Mucosa of rectum (tissue), 2 donors: Measurements from ENCODE around the gene ATG13.

ENCODE experiments used
- H3K27ac ChIP-seq, 2 donors: one replicate each; pipeline ENCODE4 v1.7.0; 2013; ENCODE audit warnings: inconsistent platforms in 2 of 2, low read depth in 2 of 2, low read length in 2 of 2
- H3K27me3 ChIP-seq, 2 donors: one replicate each; pipeline ENCODE4 v1.7.0; 2013; ENCODE audit warnings: low read length in 2 of 2; ENCODE audit not compliant: control insufficient read depth in 2 of 2, insufficient read depth in 2 of 2
- H3K36me3 ChIP-seq, 2 donors: one replicate each; pipeline ENCODE4 v1.7.0; 2013; ENCODE audit warnings: low read length in 2 of 2; ENCODE audit not compliant: control insufficient read depth in 2 of 2, insufficient read depth in 2 of 2
- H3K4me1 ChIP-seq, 2 donors: one replicate each; pipeline ENCODE4 v1.7.0; 2013; ENCODE audit warnings: low read length in 2 of 2, mild to moderate bottlenecking in 1 of 2; ENCODE audit not compliant: control insufficient read depth in 2 of 2, insufficient read depth in 2 of 2
- H3K4me3 ChIP-seq, 2 donors: one replicate each; pipeline ENCODE4 v1.7.0; 2013; ENCODE audit warnings: low read length in 2 of 2
- H3K9ac ChIP-seq, 2 donors: one replicate each; pipeline ENCODE4 v1.7.0; 2013; ENCODE audit warnings: low read length in 2 of 2, low read depth in 1 of 2, mild to moderate bottlenecking in 1 of 2
- H3K9me3 ChIP-seq, 2 donors: one replicate each; pipeline ENCODE4 v1.7.0; 2013; ENCODE audit warnings: low read length in 2 of 2; ENCODE audit not compliant: control insufficient read depth in 2 of 2
- donor health status: healthy.
- donor health status: Normal muscosa, but diverticular disease.

Gene ATG13

DNA sequence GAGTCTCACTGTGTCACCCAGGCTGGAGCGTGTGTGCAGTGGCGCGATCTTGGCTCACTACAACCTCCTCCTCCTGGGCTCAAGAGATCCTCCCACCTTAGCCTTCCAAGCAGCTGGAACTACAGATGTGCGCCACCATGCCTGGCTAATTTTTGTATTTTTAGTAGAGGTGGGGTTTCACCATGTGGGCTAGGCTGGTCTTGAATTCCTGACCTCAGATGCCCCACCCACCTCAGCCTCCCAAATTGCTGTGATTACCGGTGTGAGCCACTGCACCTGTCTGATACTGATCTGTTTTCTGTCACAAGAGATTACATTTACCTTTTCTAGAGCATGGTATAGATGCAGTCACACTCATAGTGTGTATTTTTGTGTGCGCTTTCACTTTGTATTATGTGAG is 11.6 kb downstream of the ATG13 start:
- H3K4me3 ChIP-seq: no peak overlapping the region
- peaks cover 26 to 34% of the 10 kb centered on the region in 2 donors for H3K36me3 ChIP-seq
- H3K27ac ChIP-seq: no peak overlapping the region
- no peaks in the 10 kb centered on the region for H3K4me1 ChIP-seq
- H3K27me3 ChIP-seq: no peaks in the 10 kb centered on the region
- no peak overlapping the region for H3K9ac ChIP-seq
- H3K9me3 ChIP-seq: no peaks in the 10 kb centered on the region

DNA sequence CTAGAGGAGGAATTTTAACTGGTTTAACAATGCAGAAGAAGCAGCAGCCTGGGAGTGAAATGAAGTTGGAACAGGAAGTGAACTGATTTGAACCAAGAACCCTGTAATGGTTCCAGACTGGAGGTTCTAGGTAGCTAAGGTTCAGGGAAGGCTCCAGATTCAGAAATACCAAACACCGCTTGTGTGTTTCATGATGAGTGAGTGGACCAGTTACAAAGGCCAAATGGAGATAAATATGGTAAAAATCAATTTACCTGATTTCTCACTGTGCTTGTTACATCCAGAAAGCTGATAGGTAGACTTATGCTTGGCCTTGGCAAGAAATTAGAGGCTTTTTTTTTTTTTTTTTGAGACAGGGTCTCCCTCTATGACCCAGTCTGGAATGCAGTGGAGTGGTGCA is 12.9 kb downstream of the ATG13 start:
- Histone ChIP-seq H3K9ac (no peak overlapping the region), H3K36me3 (peaks cover 26 to 27% of the 10 kb centered on the region in 2 donors), H3K27ac (no peak overlapping the region), H3K27me3 (no peaks in the 10 kb centered on the region), H3K4me3 (no peak overlapping the region), H3K4me1 (no peaks in the 10 kb centered on the region), H3K9me3 (no peaks in the 10 kb centered on the region)

DNA sequence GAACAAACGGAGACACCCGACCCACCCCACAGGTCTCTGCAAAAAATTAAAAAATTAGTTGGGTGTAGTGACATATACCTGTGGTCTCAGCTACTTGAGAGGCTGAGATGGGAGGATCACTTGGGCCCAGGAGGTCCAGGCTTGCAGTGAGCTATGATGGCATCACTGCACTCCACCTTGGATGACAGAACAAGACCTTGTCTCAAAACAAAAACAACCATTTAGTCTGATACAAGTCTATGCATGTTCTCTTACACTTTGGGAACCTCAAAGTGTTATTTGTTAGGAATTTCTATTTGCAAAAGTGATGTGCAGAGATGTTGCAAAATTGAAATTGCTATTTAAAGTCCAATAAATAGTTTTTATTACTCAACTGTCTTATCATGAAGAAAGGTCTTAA is 14.3 kb downstream of the ATG13 start:
- Histone ChIP-seq H3K9ac (no peak overlapping the region), H3K36me3 (peaks cover 20 to 26% of the 10 kb centered on the region in 2 donors), H3K27me3 (no peaks in the 10 kb centered on the region), H3K4me1 (no peaks in the 10 kb centered on the region), H3K9me3 (no peaks in the 10 kb centered on the region), H3K4me3 (no peak overlapping the region), H3K27ac (no peak overlapping the region)

DNA sequence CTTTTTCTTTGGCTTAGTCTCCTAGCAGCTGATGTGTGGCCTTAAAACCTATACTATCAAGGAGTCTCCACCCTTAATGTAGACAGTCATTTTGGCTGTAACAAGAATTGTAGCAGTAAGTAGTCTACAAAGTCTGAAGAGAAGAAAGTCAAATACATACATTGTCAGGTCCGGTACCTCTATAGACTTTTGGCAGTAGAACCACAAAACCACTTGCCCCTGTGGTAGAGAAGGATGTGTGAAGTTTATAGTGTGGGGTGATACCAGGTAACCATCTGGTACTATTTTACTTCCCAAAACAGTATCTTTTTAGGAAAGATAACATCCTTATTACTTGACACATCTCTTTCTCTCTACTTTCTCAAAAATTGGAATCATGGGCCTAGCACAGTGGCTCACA is 15.1 kb downstream of the ATG13 start:
- Histone ChIP-seq H3K27ac (no peak overlapping the region), H3K36me3 (peaks cover 20 to 24% of the 10 kb centered on the region in 2 donors)

DNA sequence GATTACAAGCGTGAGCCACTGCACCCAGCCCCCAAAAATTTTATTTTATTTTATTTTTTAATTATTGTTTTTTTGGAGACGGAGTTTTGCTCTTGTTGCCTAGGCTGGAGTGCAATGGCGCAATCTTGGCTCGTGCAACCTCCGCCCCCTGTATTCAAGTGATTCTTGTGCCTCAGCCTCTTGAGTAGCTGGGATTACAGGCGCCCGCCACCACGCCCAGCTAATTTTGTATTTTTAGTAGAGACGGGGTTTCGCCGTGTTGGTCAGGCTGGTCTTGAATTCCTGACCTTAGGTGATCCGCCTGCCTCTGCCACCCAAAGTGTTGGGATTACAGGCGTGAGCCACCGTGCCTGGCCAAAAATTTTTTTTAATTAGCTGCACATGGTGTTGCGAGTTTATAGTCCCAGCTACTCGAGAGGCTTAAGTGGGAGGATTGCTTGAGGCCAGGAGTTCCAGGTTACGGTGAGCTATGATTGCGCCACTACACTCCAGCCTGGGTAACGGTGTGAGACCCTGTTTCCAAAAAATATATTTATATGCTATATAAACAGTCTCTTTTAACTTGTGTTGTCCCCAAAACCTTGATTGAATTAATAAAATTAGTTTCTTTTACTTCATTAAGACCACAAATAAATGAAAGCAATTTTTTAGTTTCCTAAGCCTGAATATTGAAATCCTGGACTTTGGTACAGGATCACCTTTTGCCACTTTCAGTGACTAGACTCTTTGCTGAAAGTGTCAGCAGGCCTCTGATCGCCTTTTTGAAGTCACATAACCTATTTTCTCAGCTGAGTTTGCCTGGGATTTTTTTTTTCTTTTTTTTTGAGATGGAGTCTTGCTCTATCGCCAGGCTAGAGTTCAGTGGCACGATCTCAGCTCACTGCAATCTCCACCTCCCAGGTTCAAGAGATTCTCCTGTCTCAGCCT is 16.2 kb downstream of the ATG13 start:
- H3K36me3 ChIP-seq: peaks cover 20 to 25% of the 10 kb centered on the region in 2 donors
- no peaks in the 10 kb centered on the region for H3K9me3 ChIP-seq
- no peak overlapping the region for H3K27ac ChIP-seq
- H3K4me3 ChIP-seq: no peak overlapping the region
- H3K4me1 ChIP-seq: no peaks in the 10 kb centered on the region
- H3K27me3 ChIP-seq: no peaks in the 10 kb centered on the region
- H3K9ac ChIP-seq: no peak overlapping the region

More for the DNA sequence above, 15.1 kb downstream of the ATG13 start:
- no peaks in the 10 kb centered on the region for H3K4me1 ChIP-seq
- no peaks in the 10 kb centered on the region for H3K9me3 ChIP-seq
- no peaks in the 10 kb centered on the region for H3K27me3 ChIP-seq
- H3K4me3 ChIP-seq: no peak overlapping the region
- no peak overlapping the region for H3K9ac ChIP-seq

DNA sequence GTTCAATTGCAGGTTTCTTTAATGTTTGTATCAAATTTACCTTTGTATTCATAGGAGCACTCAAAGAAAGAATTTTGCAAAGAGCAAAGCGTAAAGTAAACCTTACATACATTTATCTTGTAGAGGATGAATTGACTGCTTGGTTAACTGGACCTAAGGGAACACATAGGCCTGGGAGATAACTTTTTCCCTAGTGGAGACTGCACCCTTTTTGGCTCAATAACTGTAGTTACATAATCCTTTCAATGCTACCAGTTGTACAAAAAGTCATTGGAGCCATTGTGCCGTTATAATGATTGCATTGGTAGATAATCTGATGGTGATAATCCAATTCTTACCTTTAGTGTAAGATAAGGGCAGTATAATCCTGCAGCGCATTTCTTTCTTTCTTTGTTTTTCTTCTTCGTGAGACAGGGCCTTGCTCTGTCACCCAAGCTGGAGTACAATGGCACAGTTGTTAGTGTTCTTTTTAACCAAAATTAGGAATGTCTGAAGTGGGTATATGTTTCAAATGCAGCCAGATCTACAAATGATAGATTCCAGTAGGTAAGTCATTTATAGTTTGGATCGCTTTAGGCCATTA is 18.3 kb downstream of the ATG13 start:
- Histone ChIP-seq H3K36me3 (peaks cover 14 to 19% of the 10 kb centered on the region in 2 donors), H3K4me3 (no peak overlapping the region), H3K27ac (no peak overlapping the region), H3K9me3 (no peaks in the 10 kb centered on the region), H3K27me3 (no peaks in the 10 kb centered on the region), H3K9ac (no peak overlapping the region), H3K4me1 (no peaks in the 10 kb centered on the region)

DNA sequence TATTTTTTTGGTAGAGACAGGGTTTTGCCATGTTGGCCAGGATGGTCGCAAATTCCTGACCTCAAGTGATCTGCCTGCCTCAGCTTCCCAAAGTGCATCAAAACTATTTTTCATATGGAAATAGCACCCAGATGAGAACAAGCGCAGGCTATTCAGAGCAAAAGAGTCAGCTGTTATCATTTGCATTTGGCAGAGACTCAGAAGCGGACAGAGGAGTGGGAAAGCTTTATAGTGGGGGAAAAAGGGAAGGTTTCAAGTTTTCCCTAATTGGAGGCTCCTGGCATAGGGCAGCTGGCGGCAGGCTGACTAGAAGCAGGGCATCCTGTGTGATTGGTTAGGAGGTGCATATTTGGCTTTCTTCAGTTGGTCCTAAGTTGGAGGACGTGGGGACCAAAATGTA is 20.2 kb downstream of the ATG13 start:
- Histone ChIP-seq H3K9ac (no peak overlapping the region), H3K27ac (no peak overlapping the region), H3K36me3 (peaks cover 7% of the 10 kb centered on the region in 2 donors), H3K4me3 (no peak overlapping the region), H3K27me3 (no peaks in the 10 kb centered on the region), H3K4me1 (no peaks in the 10 kb centered on the region), H3K9me3 (no peaks in the 10 kb centered on the region)

DNA sequence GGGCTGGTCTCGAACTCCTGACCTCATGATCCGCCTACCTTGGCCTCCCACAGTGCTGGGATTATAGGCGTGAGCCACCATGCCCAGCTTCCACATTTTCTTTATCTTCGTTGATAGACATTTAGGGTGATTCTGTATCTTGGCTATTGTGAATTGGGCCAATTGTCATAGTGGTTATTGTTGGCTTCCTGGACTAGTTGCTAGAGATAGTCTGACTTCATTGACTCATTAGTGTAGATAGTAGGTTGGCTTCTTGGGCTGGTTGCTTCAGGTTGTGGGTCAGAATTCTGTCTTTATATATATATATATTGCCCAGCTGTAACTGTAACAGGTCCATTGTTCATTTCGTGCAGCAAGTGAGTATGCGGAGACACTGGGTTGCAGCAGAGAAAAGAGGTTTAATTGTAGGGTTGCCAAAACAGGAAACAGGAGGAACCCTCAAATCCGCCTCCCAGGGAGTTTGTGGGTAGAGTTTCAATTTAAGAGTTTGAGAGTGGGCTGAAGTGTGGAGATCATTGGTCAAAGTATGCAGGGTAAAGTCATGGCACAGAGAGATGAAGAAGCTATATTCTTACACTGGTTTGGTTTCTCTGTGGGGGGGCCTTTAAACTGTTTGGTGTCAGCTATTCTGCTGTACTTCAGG is 22.0 kb downstream of the ATG13 start:
- Histone ChIP-seq H3K9me3 (no peaks in the 10 kb centered on the region), H3K9ac (no peak overlapping the region), H3K4me3 (no peak overlapping the region), H3K4me1 (no peaks in the 10 kb centered on the region), H3K36me3 (peaks cover 9 to 10% of the 10 kb centered on the region in 2 donors), H3K27me3 (no peaks in the 10 kb centered on the region), H3K27ac (no peak overlapping the region)

DNA sequence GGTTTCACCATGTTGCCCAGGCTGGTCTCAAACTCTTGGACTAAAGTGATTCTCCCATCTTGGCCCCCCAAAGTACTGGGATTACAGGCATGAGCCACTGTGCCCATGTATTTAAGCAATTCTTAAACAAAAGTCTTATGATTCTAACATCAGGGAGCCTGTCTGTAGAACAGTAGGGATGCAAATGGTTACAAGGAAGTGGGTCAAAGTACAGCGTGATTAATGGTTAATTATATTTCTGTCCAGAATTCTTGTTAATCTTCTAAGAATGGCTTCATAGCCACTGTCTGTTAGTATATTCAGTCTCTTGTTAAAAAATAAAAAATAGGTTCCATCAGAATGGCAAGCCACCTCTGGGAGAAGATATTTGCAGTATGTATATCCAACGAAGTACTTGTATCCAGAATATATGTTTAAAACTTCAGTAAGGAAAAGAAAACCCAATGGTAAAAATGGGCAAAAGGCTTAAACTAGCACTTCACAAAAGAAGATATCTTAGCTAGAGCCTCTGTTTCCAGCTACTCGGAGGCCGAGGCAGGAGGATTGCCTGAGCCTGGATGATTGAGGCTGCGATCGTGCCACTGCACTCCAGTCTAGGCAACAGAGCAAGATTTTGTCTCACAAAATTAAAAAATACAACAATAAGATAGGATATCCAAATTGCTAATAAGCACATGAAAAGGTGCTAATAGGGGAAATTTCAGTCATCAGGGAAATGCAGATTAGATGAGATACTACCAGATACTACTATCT is 22.9 kb downstream of the ATG13 start:
- Histone ChIP-seq H3K9ac (no peak overlapping the region), H3K27me3 (no peaks in the 10 kb centered on the region), H3K4me3 (no peak overlapping the region), H3K36me3 (peaks cover 12 to 17% of the 10 kb centered on the region in 2 donors), H3K9me3 (no peaks in the 10 kb centered on the region), H3K4me1 (no peaks in the 10 kb centered on the region), H3K27ac (no peak overlapping the region)
